ENCODE measurements around the gene TRIM17. TPM values are rescaled to one million over a fixed set of nuclear protein-coding genes. Genes with fewer than 3 reads are reported as not detected.

Gene TRIM17
- total and polyA plus RNA-seq, 2 of the 13 experiments (the other 11 are each of a cell fraction or from before 2014, with no cell fraction given): 0.32 to 0.64 TPM

DNA sequence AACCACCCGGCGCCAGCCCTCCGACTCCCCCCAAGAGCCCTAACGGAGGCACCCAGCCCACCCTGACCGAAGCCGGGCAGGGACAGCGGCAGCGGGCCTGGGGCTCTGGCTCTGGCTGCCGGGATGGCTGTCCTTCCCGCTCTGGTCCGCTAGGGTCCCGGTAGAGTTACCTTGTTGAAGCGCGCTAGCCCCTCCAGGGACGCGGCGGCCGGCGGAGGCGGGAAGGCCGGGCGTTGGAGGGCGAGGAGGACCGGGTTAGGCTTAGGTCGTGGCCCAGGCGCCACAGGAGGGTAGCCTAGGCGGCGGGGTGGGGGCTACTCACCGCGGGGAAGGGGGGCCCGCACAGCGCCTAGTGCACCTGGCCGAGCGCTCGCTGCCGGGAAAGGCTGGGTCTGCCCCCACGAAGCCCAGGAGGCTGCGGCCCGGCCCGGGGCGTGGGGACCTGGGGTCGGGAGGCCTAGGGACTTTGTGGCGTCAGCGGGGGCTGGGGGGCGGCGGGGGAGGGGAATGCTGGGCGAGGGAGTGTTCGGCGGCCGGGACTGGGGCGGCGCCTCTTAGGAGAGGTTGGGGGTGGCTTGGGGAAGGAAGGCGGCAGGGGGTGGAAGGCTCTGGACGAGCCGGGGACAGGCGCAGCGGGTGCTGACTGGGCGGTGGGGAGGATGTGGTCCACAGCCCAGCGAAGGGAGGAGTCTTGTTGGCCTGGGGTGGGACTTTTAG lies at the start of gene TRIM17 (continued):
- TF ChIP-seq, protein P1, sequence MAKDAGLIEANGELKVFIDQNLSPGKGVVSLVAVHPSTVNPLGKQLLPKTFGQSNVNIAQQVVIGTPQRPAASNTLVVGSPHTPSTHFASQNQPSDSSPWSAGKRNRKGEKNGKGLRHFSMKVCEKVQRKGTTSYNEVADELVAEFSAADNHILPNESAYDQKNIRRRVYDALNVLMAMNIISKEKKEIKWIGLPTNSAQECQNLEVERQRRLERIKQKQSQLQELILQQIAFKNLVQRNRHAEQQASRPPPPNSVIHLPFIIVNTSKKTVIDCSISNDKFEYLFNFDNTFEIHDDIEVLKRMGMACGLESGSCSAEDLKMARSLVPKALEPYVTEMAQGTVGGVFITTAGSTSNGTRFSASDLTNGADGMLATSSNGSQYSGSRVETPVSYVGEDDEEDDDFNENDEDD (CRISPR knock-in tag; IDR thresholded peaks at IDR 0.05; ENCODE audit: borderline replicate concordance): peak; percentile 70; the same call in 1 of the 2 replicates
- no peak for TF ChIP-seq TARDBP (CRISPR knock-in tag; IDR thresholded peaks at IDR 0.05)
- TF ChIP-seq ISL2 (CRISPR knock-in tag; IDR thresholded peaks at IDR 0.05): no peak
- TF ChIP-seq, protein P2, sequence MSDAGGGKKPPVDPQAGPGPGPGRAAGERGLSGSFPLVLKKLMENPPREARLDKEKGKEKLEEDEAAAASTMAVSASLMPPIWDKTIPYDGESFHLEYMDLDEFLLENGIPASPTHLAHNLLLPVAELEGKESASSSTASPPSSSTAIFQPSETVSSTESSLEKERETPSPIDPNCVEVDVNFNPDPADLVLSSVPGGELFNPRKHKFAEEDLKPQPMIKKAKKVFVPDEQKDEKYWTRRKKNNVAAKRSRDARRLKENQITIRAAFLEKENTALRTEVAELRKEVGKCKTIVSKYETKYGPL (CRISPR knock-in tag; IDR thresholded peaks at IDR 0.05): no peak
- TF ChIP-seq TMF1 (CRISPR knock-in tag; IDR thresholded peaks at IDR 0.05; ENCODE audit: low read depth): no peak
- TF ChIP-seq FOSL2 (CRISPR knock-in tag; IDR thresholded peaks at IDR 0.05): no peak
- no peak for TF ChIP-seq ZNF75D (CRISPR knock-in tag; IDR thresholded peaks at IDR 0.05; ENCODE audit: borderline replicate concordance)
- no peak for TF ChIP-seq ZNF350 (CRISPR knock-in tag; IDR thresholded peaks at IDR 0.05; ENCODE audit: borderline replicate concordance, low read depth)
- TF ChIP-seq ZNF570 (CRISPR knock-in tag; IDR thresholded peaks at IDR 0.05; ENCODE audit: borderline replicate concordance): no peak
- TF ChIP-seq FOXA1 (IDR thresholded peaks at IDR 0.05): no peak
- no peak for TF ChIP-seq FOXA1 (CRISPR knock-in tag; IDR thresholded peaks at IDR 0.05)
- TF ChIP-seq, protein P3, sequence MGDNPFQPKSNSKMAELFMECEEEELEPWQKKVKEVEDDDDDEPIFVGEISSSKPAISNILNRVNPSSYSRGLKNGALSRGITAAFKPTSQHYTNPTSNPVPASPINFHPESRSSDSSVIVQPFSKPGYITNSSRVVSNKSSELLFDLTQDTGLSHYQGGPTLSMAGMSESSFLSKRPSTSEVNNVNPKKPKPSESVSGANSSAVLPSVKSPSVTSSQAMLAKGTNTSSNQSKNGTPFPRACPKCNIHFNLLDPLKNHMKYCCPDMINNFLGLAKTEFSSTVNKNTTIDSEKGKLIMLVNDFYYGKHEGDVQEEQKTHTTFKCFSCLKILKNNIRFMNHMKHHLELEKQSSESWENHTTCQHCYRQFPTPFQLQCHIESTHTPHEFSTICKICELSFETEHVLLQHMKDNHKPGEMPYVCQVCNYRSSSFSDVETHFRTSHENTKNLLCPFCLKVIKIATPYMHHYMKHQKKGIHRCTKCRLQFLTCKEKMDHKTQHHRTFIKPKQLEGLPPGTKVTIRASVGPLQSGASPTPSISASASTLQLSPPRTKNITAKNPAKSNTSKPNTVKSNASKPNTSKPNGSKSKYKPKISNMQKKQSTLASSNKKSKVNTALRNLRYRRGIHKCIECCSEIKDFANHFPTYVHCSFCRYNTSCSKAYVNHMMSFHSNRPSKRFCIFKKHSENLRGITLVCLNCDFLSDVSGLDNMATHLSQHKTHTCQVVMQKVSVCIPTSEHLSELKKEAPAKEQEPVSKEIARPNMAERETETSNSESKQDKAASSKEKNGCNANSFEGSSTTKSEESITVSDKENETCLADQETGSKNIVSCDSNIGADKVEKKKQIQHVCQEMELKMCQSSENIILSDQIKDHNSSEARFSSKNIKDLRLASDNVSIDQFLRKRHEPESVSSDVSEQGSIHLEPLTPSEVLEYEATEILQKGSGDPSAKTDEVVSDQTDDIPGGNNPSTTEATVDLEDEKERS (CRISPR knock-in tag; IDR thresholded peaks at IDR 0.05): no peak
- no peak for TF ChIP-seq ZBTB34 (CRISPR knock-in tag; IDR thresholded peaks at IDR 0.05)
- no peak for TF ChIP-seq ZNF12 (CRISPR knock-in tag; IDR thresholded peaks at IDR 0.05)
- no peak for TF ChIP-seq ZNF709 (CRISPR knock-in tag; IDR thresholded peaks at IDR 0.05)
- TF ChIP-seq ZNF121 (CRISPR knock-in tag; IDR thresholded peaks at IDR 0.05): no peak
- TF ChIP-seq HMGA1 (CRISPR knock-in tag; conservative IDR thresholded peaks at IDR 0.05): no peak
- TF ChIP-seq ZFY (CRISPR knock-in tag; IDR thresholded peaks at IDR 0.05): peak; percentile 45; the same call in 1 of the 2 replicates
- TF ChIP-seq SOX13 (IDR thresholded peaks at IDR 0.05): no peak
- no peak for TF ChIP-seq SOX13 (CRISPR knock-in tag; conservative IDR thresholded peaks at IDR 0.05 in 1 of 2, IDR thresholded peaks at IDR 0.05 in 1 of 2)
- TF ChIP-seq FOSL1 (CRISPR knock-in tag; IDR thresholded peaks at IDR 0.05; ENCODE audit: borderline replicate concordance): no peak
- no peak for TF ChIP-seq GATA4 (IDR thresholded peaks at IDR 0.05; ENCODE audit: borderline replicate concordance, low read depth)
- TF ChIP-seq ZNF383 (CRISPR knock-in tag; IDR thresholded peaks at IDR 0.05; ENCODE audit: borderline replicate concordance): no peak
- no peak for TF ChIP-seq MBD4 (IDR thresholded peaks at IDR 0.05; ENCODE audit: borderline replicate concordance, low read length)
- TF ChIP-seq GFI1 (CRISPR knock-in tag; IDR thresholded peaks at IDR 0.05; ENCODE audit: borderline replicate concordance): no peak
- TF ChIP-seq ZNF274 (CRISPR knock-in tag; IDR thresholded peaks at IDR 0.05): 0 out of 2 replicates have a peak, but pooled peaks have one; percentile 28
